ENCODE results near the gene STMN1. TPM values are rescaled to one million over a fixed set of nuclear protein-coding genes. Genes with fewer than 3 reads are reported as not detected.

The STMN1 gene
- total and polyA plus RNA-seq, 11 donors, result 21.1 to 95.2 (median 46.4) TPM

GRCh38 chr1:25863486-25864262 is 42.5 kb downstream of the STMN1 start:
- 93 to 95% (median 94%) methylated on average over 25 of the region's 25 CpGs for WGBS, 4 donors
- intact Hi-C loops (cut with DNase I), result no loop called here
- ATAC-seq (no peak), DNase-seq (no peak)
- Histone ChIP-seq H3K27me3 (no peaks in the 10 kb centered on the region), H3K36me3 (peaks cover 0 to 9% (median 0%) of the 10 kb centered on the region in 9 donors), H3K27ac (no peak overlapping the region), H3K9me3 (no peaks in the 10 kb centered on the region), H3K4me1 (peaks cover 0 to 30% (median 6%) of the 10 kb centered on the region in 12 donors), H3K4me3 (no peak overlapping the region)
- TF ChIP-seq CTCF (IDR thresholded peaks at IDR 0.05), result no peak
- no peak for TF ChIP-seq POLR2A (IDR thresholded peaks at IDR 0.05)

- peaks cover 0 to 9% (median 0%) of the 10 kb centered on the region in 9 donors for H3K36me3 ChIP-seq
- ATAC-seq, result no peak
- no peak for DNase-seq
- intact Hi-C loops (cut with DNase I), result no loop called here
- H3K27ac ChIP-seq, result no peak overlapping the region
- peaks cover 0 to 32% (median 8%) of the 10 kb centered on the region in 12 donors for H3K4me1 ChIP-seq
- no peak for TF ChIP-seq CTCF (IDR thresholded peaks at IDR 0.05)
- TF ChIP-seq POLR2A (IDR thresholded peaks at IDR 0.05), result no peak
- no peaks in the 10 kb centered on the region for H3K27me3 ChIP-seq
- no peak overlapping the region for H3K4me3 ChIP-seq
- WGBS, 4 donors, result 94 to 96% (median 95%) methylated on average over 20 of the region's 20 CpGs
- H3K9me3 ChIP-seq, result no peaks in the 10 kb centered on the region
Measured at GRCh38 chr1:25862785-25863485, 43.3 kb downstream of the STMN1 start.

- WGBS, 4 donors, result 67 to 82% (median 76%) methylated on average over 16 of the region's 16 CpGs
- Histone ChIP-seq H3K9me3 (no peaks in the 10 kb centered on the region), H3K4me1 (peaks cover 0 to 32% (median 8%) of the 10 kb centered on the region in 12 donors), H3K4me3 (peak overlapping the region in 2 of 12 donors; percentile 0 to 3), H3K27me3 (no peaks in the 10 kb centered on the region), H3K27ac (peak overlapping the region in 1 of 12 donors; percentile 90), H3K36me3 (peaks cover 0 to 9% (median 0%) of the 10 kb centered on the region in 9 donors)
- TF ChIP-seq CTCF (IDR thresholded peaks at IDR 0.05), result no peak
- no peak for TF ChIP-seq POLR2A (IDR thresholded peaks at IDR 0.05)
- intact Hi-C loops (cut with DNase I), result no loop called here
- DNase-seq, result peak in 1 of 5 donors; percentile 51
- ATAC-seq, result no peak
Measured at GRCh38 chr1:25861316-25862286, 44.6 kb downstream of the STMN1 start.

Measured in heart left ventricle (tissue), 16 donors.